OCI-LY1 (cell line): ENCODE data around the gene OR13C3.

ENCODE experiments used
- CTCF ChIP-seq: fragments of 200-600 bp; sonication (generic), shearing (Covaris generic); IDR thresholded peaks from 2 replicates; pipeline ENCODE4 v1.5.1; 2017; ENCODE audit warnings: mild to moderate bottlenecking, antibody characterized with exemption, low read length, moderate library complexity, mixed read lengths
- EZH2 ChIP-seq: fragments of 200-600 bp; sonication (generic), shearing (Covaris generic); IDR thresholded peaks from 2 replicates; pipeline ENCODE4 v1.8.0; 2017; ENCODE audit warnings: borderline replicate concordance, mixed run types, mild to moderate bottlenecking, antibody characterized with exemption, low read length, moderate library complexity, mixed read lengths

GRCh38 chr9:104572612-104573011 lies 36.0 kb upstream of the OR13C3 start:
- TF ChIP-seq EZH2: no peak
- TF ChIP-seq CTCF: no peak
